GM19043 (cell line): ENCODE data around the gene ZFP2.
"Not testable (repeated sequence)": the region's sequence is repeated elsewhere in the genome, so short reads cannot be mapped to it uniquely, and the experiment has no call there.

ENCODE experiments used
- ATAC-seq: cut with Tn5 transposase; IDR thresholded peaks from one replicate; pipeline ENCODE4 v1.9.1; 2021; ENCODE audit warnings: low read depth; ENCODE audit not compliant: unreplicated experiment

ZFP2 gene

DNA sequence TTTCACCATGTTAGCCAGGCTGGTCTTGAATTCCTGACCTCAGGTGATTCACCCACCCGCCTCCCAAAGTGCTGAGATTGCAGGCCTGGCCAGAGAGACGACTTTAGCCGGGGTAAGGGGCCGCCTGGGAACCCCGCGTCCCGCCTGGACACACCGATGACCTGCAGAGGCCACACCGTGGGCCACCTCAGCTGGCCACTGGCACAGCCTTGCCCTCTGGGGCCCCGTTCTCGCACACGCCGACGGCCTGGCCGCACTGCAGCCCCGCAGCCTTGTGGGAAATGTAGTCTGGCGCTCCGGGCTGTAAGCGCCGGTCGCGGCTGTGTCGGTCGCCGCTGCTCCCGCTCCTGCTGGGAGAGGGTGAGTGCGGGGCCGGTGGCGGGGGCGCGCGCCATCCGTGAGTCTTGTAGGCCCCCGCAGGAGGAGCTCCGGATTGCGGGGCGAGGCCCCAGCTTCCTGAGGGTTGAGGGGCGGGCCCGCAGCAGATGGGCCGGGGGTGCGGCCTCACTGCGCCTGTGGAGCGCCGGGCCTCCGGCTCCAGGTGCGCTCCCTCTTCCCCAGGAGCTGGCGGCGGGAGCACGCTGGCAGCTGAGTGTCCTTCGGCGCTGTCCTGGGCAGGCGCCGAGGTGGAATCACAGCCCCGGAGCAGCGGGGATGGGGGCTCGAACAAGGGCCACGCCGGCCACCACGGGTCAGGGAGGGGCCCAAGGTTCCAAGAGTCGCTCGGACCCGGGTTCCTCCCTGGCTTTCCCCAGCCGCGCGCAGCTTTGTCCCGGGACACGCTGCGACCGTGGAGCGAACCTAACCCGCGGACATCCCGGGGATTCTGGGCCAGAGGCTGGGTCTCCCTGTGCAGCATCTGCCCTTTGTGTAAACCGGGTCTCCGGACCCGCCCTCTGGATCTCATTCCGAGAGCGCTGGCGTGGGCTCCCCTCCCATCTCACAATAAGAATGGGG is at the start of gene ZFP2:
TSS of gene ZFP2 (plus strand) at position 299 of the 957 bp plus-strand sequence. CDS start 35,401 bp downstream, outside the sequence.
- ATAC-seq, result no peak

DNA sequence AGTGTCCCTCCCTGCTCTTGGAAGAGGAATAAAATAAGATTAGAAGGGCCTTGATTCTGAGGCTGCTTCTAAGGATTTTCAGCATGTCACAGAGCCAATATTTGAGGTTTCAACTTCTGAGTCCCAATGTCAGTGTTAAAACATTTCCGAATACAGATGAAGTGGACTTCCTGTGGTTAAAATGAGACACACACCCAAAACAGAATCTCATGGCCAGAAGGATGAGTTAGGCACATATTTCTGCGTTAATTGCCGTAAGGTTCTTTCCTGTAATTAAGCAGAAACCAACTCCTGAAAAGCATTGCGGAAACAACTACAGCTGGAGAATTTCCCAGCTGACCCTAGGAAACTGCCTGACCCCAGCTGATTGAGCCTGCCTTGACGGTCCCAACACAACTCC is 46.4 kb upstream of the ZFP2 start:
- no peak for ATAC-seq

DNA sequence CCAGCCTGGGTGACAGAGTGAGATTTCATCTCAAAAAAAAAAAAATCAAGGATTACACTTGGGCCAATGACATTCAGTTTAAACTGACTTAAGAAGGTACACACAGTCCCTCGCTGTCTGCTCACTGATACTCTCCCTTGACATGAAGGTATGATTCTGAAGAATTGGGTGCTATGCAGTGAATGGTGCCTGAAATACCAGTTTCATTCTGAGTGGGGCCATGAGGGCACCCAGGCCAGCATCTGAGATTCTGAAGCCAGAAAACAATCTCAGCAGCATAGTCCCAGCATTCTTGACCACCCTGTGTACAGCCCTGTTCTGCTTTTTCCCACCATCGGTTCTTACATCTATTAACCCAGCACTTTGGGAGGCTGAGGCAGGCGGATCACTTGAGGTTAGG is 43.8 kb upstream of the ZFP2 start:
- no peak for ATAC-seq

DNA sequence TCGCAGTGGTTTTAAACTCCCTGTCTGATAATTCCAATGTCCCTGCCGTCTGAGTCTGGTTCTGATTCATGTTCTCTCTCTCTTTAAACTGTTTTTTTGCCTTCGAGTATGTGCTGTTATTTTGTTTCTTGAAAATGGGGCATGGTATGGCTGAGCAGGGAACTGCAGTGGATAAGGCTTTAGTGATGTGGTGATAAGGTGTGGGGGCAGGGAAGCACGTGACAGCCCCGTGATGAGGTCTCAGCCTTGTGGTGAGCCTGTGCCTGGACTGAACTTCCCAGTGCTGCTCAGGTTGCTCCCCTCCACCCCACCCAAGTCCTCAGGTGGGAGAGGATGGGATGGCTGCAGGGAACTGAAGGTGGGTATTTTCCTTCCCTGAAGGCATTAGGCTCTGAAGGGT is 41.4 kb upstream of the ZFP2 start:
- ATAC-seq, result no peak

DNA sequence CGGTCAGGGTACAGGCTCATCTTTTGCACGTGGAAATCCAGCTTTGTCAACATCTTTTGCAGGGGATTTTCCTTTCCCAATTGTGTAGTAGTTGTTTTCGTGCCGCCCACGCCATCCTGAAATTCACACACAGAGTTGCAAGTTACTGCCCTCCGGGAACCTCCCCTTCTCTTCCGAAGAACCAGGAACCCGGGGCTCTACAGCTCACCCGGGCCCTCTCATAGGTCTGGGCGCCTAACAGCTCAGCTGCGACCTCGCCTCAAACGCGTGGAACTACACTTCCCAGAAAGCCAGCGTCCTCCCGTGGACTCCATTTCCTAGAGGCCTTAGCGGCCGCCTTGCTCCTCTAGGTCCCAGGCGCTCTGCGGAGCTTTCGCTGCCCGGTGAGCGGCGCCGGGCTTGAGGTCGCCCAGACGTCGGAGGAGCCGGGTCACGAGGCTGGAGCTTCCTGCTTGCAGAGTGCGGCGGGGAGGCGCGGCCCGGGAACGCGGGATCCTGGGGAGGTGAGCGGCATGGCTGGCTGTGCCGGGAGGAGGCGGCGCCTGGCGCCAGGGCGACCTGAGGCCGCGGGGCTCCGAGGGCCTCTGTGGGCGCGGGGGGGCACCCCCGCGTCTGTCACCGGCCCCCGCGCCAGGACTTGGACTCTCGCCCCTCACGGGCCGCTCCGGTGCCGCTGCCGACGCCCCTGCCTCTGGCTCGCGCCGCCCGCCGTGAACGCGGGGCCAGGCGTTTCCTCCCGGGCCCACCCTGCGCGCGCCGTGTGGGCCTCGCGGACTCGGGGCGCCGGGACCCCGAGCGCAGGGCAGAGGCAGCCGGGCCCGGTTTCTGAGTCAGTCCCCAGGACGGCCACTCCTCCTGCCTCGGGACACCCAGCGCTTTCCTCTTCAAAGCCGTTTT is 35.8 kb upstream of the ZFP2 start, which contains the start of gene ZNF354B:
TSS of gene ZNF354B (plus strand) at position 329 of the 897 bp plus-strand sequence. CDS start 1,095 bp downstream, outside the sequence.
- ATAC-seq, result peak; percentile 99

DNA sequence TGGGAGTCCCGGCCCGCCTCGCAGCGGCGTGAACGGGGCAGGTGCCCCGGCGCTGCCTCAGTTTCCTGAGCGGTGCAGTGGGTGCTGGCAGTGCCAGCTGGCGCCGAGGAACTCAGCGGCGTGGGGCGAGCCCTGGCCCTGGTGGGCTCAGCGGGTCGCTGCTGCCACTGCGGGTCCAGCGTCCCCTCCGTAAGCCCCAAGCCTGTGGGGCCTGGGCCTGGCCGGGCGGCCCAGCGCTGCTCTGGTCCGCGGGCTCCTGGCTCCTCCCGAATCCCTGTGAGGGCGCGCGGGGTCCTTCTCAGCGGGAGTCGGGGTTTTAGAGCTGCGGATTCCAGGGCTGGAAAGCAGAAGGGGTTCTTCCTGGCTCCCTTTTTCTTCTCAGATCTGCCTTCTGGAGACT is 35.1 kb upstream of the ZFP2 start:
- ATAC-seq, result not testable (repeated sequence)

DNA sequence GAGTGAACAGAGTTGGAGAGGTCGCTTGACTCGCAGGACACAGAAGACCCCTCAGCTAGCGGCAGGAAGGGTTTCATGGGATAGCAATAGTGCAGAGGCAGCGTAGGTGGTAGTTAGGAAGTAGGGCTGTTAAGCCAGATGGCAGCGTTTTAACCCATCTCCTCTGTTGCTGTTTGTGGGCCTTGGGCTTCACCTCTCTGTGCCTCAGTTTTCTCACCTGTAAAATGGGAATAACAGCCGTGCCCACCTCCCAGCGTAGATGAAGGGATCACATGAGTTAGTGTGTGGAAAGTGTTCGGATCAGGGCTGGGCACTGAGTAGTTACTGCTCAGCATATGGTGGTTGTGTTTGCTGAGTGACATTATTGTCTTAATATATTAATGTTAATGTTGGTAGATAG is 34.1 kb upstream of the ZFP2 start:
- no peak for ATAC-seq

DNA sequence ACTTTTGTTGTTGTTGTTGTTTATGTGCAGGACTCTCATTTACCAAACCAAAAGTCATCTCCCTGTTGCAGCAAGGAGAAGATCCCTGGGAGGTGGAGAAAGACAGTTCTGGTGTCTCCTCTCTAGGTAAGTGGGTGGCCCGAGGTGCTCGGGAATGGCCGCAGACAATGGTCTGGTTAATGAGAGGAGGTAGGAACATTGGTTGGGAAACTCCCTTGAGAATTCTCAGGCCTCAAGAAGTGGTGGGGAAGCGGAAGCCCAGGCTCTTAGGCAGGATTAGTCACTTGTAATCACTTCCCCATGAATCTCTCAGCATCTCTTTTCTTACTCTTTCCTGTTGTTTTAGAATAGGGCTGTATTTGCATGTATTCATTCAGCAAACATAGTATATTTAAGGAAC is 28.8 kb upstream of the ZFP2 start:
- ATAC-seq, result no peak

DNA sequence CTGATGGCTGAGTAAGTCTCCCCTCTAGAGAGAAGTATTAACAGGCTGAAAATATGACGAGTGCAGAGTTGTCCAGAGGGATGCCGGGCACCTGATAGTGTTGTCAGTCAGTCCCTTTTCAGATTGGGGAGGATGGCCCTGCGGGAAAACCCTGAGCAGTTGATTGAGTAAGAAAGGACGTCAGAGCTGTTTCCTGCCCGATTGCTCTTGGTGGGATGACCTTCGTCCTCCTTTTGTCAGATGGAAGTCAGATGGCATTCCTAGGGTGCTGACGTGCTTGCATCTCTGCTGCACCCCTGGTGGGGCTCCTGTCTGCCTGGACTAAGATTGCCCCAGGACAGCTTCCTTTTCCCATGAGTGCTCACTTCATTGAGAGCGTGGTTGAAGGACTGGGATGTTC is 26.1 kb upstream of the ZFP2 start:
- ATAC-seq, result no peak

DNA sequence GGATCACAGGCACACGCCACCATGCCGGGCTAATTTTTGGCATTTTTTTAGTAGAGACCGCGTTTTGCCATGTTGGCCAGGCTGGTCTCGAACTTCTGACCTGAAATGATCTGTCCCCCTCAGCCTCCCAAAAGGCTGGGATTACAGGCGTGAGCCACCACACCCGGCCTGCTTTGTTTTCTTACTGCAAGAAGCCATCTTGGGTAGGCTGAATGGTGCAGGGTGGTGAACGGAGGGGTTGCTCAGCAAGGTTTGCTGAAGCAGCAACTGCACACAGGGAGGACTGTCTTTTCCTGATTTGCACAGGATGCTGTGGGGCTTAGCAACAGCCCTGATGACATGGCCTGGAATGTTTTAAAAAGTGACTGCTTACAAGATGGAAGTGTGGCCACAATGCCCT is 25.3 kb upstream of the ZFP2 start:
- no peak for ATAC-seq

DNA sequence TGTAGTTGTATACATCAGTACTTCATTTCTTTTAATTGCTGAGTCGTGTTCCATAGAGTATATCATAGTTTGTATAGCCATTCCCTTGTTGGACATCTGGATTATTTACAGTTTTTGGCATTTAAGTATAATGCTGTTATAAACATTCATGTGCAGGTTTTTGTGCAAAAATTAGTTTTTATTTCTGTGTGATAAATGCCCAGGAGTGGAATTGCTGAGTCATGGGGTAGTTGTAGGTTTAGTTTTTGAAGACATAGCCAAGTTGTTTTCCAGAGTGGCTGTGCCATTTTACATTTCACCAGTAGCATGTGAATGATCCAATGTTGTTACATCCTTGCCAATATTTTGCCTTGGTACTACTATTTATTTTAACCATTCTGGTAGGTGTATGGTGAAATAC is 23.4 kb upstream of the ZFP2 start:
- no peak for ATAC-seq

DNA sequence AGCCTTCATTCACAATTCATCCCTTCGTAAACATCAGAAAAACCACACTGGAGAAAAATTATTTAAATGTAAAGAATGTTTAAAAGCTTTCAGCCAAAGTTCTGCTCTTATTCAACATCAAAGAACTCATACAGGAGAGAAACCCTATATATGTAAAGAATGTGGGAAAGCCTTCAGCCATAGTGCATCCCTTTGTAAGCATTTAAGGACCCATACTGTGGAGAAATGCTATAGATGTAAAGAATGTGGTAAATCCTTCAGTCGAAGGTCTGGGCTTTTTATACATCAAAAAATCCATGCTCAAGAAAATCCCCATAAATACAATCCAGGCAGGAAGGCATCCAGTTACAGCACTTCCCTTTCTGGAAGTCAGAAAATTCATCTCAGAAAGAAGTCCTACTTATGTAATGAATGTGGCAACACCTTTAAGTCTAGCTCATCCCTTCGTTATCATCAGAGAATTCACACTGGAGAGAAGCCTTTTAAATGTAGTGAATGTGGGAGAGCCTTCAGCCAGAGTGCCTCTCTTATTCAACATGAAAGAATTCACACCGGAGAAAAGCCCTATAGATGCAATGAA is 12.5 kb upstream of the ZFP2 start:
- ATAC-seq, result not testable (repeated sequence)

DNA sequence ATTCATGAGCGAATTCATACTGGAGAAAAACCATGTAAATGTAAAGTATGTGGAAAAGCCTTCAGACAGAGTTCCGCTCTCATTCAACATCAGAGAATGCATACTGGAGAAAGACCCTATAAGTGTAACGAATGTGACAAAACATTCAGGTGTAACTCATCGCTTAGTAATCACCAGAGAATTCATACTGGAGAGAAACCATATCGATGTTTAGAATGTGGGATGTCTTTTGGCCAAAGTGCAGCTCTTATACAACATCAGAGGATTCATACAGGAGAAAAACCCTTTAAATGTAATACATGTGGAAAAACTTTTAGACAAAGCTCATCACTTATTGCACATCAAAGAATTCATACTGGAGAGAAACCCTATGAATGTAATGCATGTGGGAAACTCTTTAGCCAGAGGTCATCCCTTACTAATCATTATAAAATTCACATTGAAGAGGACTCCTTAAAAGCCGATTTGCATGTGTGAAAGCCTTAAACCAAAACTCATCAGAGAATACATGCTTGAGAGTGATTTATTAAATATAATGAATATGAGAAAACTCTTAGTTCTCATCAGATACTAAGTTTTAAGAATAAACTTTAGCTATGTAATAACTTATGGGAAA is 11.8 kb upstream of the ZFP2 start:
- ATAC-seq, result no peak

DNA sequence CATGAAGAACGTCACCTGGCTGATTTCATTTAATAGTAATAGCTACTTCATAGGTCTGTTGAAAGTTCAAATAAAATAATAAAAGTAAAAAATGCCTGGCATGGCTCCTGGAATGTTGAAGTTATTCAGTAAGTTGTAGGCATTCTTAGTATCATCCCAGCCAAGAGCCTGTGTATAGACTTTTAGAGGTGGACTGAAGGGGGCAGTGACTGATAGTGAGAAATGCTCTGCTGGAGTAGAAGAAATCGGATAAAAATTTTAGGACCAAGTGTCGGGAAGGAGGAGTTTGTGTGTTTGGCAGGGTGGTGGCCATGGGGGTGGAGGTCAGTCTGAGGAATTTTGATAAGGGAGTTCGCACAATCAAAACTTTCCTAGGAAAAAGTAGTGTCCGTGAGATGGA is 3.6 kb downstream of the ZFP2 start:
- ATAC-seq, result no peak

DNA sequence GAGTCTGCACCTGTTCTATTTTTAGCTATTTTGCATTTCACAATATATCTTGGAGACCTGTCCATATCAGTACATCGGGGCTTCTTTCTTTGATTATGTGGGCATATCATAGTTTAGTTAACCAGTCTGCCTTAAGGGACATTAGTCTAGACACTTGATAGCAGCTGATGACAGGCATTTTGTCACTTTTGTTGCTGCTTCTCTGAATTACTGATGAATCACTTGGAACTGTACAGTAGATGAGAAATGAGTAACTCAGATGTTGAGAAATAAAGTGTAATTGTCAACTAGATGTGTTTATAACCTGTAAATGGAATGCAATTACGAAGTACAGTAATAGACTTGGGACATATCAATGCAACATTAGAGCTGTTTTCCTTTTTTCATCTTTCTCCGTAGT is 7.1 kb downstream of the ZFP2 start:
- ATAC-seq, result no peak

DNA sequence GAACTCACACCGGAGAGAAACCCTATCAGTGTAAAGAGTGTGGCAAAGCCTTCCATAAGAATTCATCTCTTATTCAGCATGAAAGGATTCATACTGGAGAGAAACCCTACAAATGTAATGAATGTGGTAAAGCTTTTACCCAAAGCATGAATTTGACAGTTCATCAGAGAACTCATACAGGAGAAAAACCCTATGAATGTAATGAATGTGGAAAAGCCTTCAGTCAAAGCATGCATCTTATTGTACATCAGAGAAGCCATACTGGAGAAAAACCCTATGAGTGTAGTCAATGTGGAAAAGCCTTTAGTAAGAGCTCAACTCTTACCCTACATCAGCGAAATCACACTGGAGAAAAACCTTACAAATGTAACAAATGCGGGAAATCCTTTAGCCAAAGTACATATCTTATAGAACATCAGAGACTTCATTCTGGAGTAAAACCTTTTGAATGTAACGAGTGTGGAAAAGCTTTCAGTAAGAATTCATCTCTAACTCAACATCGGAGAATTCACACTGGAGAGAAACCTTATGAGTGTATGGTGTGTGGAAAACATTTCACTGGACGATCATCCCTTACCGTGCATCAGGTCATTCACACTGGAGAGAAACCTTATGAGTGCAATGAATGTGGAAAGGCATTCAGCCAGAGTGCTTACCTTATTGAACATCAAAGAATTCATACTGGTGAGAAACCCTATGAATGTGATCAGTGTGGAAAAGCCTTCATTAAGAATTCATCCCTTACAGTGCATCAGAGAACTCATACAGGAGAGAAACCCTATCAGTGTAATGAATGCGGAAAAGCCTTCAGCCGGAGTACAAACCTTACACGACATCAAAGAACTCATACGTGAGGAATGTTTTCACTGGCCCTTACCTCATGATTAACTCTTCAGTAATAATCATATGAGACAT is 36.4 kb downstream of the ZFP2 start:
- ATAC-seq, result no peak

DNA sequence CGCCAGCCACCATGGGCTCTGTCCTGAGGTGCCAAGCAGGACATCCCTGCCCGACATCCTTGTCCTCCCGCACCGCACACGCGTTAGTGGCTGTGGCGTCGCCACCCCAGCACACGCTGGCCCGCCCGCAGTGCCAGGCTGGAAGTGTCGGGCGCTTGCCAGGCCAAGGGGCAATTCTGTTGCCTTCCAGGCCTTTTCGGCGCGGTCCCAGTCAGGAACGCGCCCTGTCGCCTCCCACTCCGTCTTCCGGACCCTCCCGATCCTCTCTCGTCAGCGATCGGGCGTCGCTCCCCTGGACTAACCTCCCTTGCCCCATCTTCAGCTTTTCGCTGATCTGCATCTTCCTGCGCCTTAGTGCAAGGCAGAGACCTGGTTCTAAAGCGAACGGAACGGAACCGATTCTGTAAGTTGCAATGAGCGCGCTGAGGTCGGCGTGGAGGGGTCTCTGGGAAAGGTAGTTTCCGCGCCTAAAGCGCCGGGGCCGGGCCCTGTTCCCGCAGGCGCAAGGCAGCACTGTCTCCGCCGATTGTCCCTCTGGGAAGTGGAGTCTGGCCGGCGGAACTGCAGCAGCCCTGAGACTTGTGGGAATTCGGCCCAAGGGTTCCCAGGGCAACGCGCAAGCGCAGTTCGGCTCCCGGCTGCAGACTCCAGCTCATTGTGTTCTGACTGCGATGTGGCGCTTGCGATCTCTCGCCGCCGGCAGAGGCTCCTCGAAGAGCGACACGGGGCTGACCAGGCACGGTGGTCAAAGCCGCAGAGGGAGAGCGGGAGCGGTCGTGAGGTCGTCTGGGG is 45.1 kb downstream of the ZFP2 start, which contains the start of gene ZNF454:
TSS of gene ZNF454 (plus strand) at position 630 of the 792 bp plus-strand sequence. CDS start 1,594 bp downstream, outside the sequence.
- ATAC-seq, result no peak

DNA sequence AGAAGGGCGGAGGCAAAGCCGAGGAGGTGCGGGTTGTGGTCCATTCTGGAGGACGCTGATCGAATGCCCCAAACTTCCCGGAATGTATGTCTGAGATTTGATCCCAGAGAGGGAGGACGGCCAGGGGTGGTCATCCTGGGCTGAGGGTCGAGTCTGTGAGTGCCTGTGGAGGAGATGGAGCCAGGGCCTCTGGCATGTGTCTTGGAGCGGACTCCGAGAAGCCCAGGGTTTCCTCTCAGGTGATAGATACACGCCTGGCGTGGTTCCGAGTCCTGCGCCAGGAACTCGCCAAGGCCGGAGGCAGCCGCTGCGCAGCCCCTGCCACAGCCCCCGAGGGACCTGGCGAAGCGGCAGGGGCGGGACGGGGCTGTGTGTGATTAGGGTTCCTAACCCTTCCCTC is 45.6 kb downstream of the ZFP2 start:
- no peak for ATAC-seq
